ENCODE results near the gene HOOK2. TPM values are rescaled to one million over a fixed set of nuclear protein-coding genes. Genes with fewer than 3 reads are reported as not detected.

The HOOK2 gene
- total RNA-seq, 1 experiment from 2014 or later, result 14.3 TPM

GRCh38 chr19:12801466-12802266, 26.3 kb upstream of the HOOK2 start, which contains the start of the genes PRDX2 and THSD8:
Gene PRDX2 (minus strand): TSS chr19:12801800. CDS start chr19:12801261, 539 bp downstream.
Gene THSD8 (plus strand): TSS chr19:12802069. CDS start chr19:12802072, 3 bp downstream.
- no TSS peak for BruUV-seq (replicated peaks)
- CTCF ChIA-PET, result no interaction called here
- H3K36me3 ChIP-seq (ENCODE audit: control insufficient read depth, insufficient read depth, low read length), result peaks cover 4% of the 10 kb centered on the region; the same call in 1 of the 2 replicates
- no peaks in the 10 kb centered on the region for H3K9me3 ChIP-seq (ENCODE audit: control insufficient read depth, insufficient read depth, low read depth, low read length)
- 0 out of 2 replicates have a peak within 1 kb of the TSS, but pooled peaks have one; percentile 48 for H3K27ac ChIP-seq (ENCODE audit: low read length)
- no peak for TF ChIP-seq POLR2AphosphoS5 (IDR thresholded peaks at IDR 0.05; ENCODE audit: low read depth, low read length)
- peak; percentile 39; the same call in 1 of the 2 replicates for TF ChIP-seq TCF7L2 (IDR thresholded peaks at IDR 0.05; ENCODE audit: low read depth, low read length)
- no peak for TF ChIP-seq REST (IDR thresholded peaks at IDR 0.05; ENCODE audit: insufficient read depth in 1 of 2, low read depth in 2 of 2, low read length in 1 of 2)
- TF ChIP-seq CTCF (IDR thresholded peaks at IDR 0.05), result no peak
- no peak for TF ChIP-seq SIN3A (IDR thresholded peaks at IDR 0.05; ENCODE audit: borderline replicate concordance, insufficient read depth, low read depth, low read length)
- DNase-seq (ENCODE audit: low read depth, low spot score) (no peak), ATAC-seq (peak; percentile 64)
- POLR2A ChIA-PET, result no interaction called here
- H3K27me3 ChIP-seq (ENCODE audit: control insufficient read depth, insufficient read depth, low read length), result no peaks in the 10 kb centered on the region
- intact Hi-C loops (cut with micrococcal nuclease; ENCODE audit: unreplicated experiment), result no loop called here
- in situ Hi-C loops (cut with HindIII; ENCODE audit: low pct_unique_long_range_greater_than_20kb, low sequenced_read_pairs), result no loop called here
- H3K4me1 ChIP-seq (ENCODE audit: control insufficient read depth, insufficient read depth, low read length), result peaks cover 3% of the 10 kb centered on the region; the same call in 1 of the 2 replicates
- H3K4me3 ChIP-seq (ENCODE audit: low read depth in 2 of 2, low read length in 2 of 2), result peak within 1 kb of the TSS; percentile 53 to 58

- H3K27me3 ChIP-seq (ENCODE audit: control insufficient read depth, insufficient read depth, low read length), result no peaks in the 10 kb centered on the region
- intact Hi-C loops (cut with micrococcal nuclease; ENCODE audit: unreplicated experiment) (no loop called here), in situ Hi-C loops (cut with HindIII; ENCODE audit: low pct_unique_long_range_greater_than_20kb, low sequenced_read_pairs) (no loop called here)
- H3K4me1 ChIP-seq (ENCODE audit: control insufficient read depth, insufficient read depth, low read length), result peaks cover 8% of the 10 kb centered on the region
- DNase-seq (ENCODE audit: low read depth, low spot score), result no peak
- peak overlapping the region; percentile 53 to 58 for H3K4me3 ChIP-seq (ENCODE audit: low read depth in 2 of 2, low read length in 2 of 2)
- ChIA-PET CTCF (no interaction called here), POLR2A (no interaction called here)
- H3K36me3 ChIP-seq (ENCODE audit: control insufficient read depth, insufficient read depth, low read length), result peaks cover 4% of the 10 kb centered on the region; the same call in 1 of the 2 replicates
- TF ChIP-seq TCF7L2 (IDR thresholded peaks at IDR 0.05; ENCODE audit: low read depth, low read length) (no peak), POLR2AphosphoS5 (IDR thresholded peaks at IDR 0.05; ENCODE audit: low read depth, low read length) (no peak), REST (IDR thresholded peaks at IDR 0.05; ENCODE audit: insufficient read depth in 1 of 2, low read depth in 2 of 2, low read length in 1 of 2) (no peak), CTCF (IDR thresholded peaks at IDR 0.05) (no peak), SIN3A (IDR thresholded peaks at IDR 0.05; ENCODE audit: borderline replicate concordance, insufficient read depth, low read depth, low read length) (no peak)
- H3K9me3 ChIP-seq (ENCODE audit: control insufficient read depth, insufficient read depth, low read depth, low read length), result no peaks in the 10 kb centered on the region
- H3K27ac ChIP-seq (ENCODE audit: low read length), result 0 out of 2 replicates have a peak overlapping the region, but pooled peaks have one; percentile 48
- BruUV-seq (replicated peaks), result no TSS peak
- ATAC-seq, result no peak
Measured at GRCh38 chr19:12800923-12801465, 25.6 kb upstream of the HOOK2 start.

Measured in Panc1 (cell line).